ENCODE measurements around the gene ZNF692. TPM values are rescaled to one million over a fixed set of nuclear protein-coding genes. Genes with fewer than 3 reads are reported as not detected.
"Not testable (repeated sequence)": the region's sequence is repeated elsewhere in the genome, so short reads cannot be mapped to it uniquely, and the experiment has no call there.

The ZNF692 gene
- total and polyA plus RNA-seq, 8 donors, result 31.9 to 66.6 (median 57.3) TPM

DNA sequence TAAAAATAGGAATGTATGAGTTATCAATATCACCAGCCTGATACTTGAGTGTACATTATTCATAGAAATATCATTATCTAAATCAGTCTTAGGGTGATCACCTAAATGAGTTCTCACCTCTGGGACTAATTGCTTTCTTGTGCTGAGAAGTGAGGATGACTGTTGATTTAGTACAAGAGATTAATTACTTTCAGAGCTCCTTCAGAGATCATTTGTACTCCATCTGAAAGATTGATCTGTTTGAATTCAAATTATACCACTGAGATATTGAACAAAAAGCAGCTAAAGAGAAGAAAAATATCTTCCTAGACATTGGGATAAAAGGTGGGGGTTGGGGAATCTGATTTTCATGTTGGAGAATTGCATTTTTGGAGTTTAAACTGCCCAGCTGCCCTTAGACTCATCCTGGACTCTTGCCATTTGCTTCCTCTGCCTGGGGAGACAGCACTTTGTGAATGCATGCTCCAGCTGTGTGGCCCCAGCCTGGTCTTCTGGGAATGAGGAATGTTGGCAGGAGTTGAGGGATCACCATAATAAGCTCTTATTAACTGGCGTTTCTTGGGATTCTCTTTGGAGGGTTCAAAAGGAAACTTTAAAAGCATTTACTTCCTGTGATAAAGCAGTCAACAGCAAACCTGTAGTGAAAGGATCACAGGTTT is 27.5 kb upstream of the ZNF692 start:
- Histone ChIP-seq H3K27me3 (no peaks in the 10 kb centered on the region), H3K4me3 (no peak overlapping the region), H3K4me1 (no peaks in the 10 kb centered on the region), H3K27ac (no peak overlapping the region), H3K36me3 (no peaks in the 10 kb centered on the region), H3K9me3 (no peaks in the 10 kb centered on the region)
- ATAC-seq (no peak), DNase-seq (no peak)
- intact Hi-C loops (cut with DNase I), result no loop called here
- TF ChIP-seq, protein P1, sequence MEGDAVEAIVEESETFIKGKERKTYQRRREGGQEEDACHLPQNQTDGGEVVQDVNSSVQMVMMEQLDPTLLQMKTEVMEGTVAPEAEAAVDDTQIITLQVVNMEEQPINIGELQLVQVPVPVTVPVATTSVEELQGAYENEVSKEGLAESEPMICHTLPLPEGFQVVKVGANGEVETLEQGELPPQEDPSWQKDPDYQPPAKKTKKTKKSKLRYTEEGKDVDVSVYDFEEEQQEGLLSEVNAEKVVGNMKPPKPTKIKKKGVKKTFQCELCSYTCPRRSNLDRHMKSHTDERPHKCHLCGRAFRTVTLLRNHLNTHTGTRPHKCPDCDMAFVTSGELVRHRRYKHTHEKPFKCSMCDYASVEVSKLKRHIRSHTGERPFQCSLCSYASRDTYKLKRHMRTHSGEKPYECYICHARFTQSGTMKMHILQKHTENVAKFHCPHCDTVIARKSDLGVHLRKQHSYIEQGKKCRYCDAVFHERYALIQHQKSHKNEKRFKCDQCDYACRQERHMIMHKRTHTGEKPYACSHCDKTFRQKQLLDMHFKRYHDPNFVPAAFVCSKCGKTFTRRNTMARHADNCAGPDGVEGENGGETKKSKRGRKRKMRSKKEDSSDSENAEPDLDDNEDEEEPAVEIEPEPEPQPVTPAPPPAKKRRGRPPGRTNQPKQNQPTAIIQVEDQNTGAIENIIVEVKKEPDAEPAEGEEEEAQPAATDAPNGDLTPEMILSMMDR (IDR thresholded peaks at IDR 0.05), result no peak

DNA sequence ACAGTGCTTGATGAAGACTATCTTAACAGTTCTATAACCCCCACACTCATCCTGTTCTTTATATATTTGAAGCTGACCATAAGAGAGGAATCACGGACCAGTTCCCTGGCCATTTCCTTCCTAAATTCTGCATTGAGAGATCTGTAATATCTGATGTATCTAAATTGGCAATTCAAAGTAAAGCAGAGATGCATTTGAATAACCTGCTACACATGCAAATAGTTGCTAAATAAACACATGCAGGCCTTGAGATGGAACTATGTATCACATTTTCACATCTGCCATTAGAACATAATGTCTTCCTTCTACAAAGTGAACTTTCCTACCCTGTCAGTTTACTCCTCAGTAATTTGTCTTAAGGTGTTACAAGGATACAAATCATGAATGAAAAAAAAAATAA is 26.8 kb upstream of the ZNF692 start:
- no peak overlapping the region for H3K27ac ChIP-seq
- H3K4me3 ChIP-seq, result no peak overlapping the region
- no peaks in the 10 kb centered on the region for H3K4me1 ChIP-seq
- intact Hi-C loops (cut with DNase I), result no loop called here
- TF ChIP-seq, protein P1 (IDR thresholded peaks at IDR 0.05), result no peak
- DNase-seq (no peak), ATAC-seq (no peak)
- H3K9me3 ChIP-seq, result no peaks in the 10 kb centered on the region
- H3K27me3 ChIP-seq, result no peaks in the 10 kb centered on the region
- H3K36me3 ChIP-seq, result no peaks in the 10 kb centered on the region

DNA sequence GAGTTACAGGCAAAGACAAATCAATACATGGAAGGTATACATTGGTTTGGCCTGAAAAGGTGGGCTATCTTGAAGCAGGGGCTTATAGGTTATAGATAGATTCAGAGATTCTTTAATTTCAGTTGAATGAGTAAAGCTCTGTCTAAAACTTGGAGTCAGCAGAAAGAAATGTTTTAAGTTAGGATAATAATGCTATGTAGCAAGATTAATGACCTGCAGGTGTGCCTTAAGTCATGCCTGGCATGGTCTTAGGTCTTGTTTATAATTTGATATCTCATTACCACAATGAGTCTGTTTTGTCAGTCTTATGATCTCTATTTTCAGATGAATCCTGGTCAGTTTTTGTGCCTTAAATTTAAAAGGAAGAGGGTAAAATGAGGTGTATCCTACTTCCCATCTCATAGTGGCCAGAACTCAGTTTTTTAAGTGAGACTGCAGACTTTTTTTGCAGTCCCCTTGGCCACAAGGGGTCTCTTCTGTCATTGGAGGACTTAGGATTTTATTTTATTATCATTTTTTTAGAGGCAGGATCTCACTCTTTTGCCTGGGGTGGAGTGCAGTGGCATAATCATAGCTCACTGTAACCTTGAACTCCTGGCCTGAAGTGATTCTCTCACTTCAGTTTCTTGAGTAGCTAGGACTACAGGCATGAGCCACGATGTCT is 25.9 kb upstream of the ZNF692 start:
- no peak for ATAC-seq
- H3K4me3 ChIP-seq, result no peak overlapping the region
- no peaks in the 10 kb centered on the region for H3K4me1 ChIP-seq
- TF ChIP-seq, protein P1 (IDR thresholded peaks at IDR 0.05), result no peak
- no peak for DNase-seq
- H3K9me3 ChIP-seq, result no peaks in the 10 kb centered on the region
- no peak overlapping the region for H3K27ac ChIP-seq
- H3K36me3 ChIP-seq, result no peaks in the 10 kb centered on the region
- H3K27me3 ChIP-seq, result no peaks in the 10 kb centered on the region
- intact Hi-C loops (cut with DNase I), result no loop called here

DNA sequence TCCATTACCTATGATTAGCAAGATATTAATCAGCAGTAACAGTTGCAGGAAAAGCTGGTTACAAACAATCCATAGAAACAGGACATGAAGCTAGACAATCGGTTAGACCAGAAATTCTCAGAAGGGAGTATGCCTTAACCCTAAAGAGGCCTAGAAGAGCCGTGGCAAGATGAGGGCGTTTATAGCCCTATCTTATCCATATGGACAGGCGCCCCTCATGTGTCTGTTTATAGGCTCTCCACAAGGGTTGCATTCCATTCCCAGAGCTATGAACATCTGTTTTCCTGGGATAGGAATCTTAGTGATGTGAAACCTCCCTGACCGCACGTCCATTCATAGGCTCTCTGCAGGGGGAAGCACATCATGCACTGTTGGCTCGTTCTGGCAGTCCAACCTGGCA is 23.5 kb upstream of the ZNF692 start:
- H3K36me3 ChIP-seq; H3K4me3 ChIP-seq; H3K27me3 ChIP-seq; DNase-seq; H3K4me1 ChIP-seq; intact Hi-C loops (cut with DNase I); H3K27ac ChIP-seq; ATAC-seq; H3K9me3 ChIP-seq: not testable (repeated sequence)

DNA sequence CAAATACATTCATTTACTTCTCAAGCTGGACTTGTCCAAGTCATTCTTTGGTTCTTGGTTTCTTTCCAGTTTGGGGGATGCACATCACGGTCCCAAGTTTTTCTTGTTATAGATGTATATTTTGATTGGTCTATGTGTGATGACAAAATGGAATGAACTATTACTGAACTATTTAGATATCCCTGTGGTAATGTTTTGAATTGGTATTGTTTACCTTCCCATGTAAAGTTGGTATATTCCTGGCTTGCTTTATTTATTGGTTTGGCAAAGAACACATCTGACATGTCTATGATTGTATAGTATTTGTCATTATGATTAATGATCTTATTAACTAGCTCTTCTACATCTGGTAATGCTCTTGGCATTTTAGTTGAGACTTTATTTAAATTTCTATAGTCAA is 22.4 kb upstream of the ZNF692 start:
- TF ChIP-seq, protein P1 (IDR thresholded peaks at IDR 0.05), result no peak

More for the DNA sequence above, 22.4 kb upstream of the ZNF692 start:
- intact Hi-C loops (cut with DNase I), result no loop called here
- H3K9me3 ChIP-seq, result no peaks in the 10 kb centered on the region
- H3K36me3 ChIP-seq, result no peaks in the 10 kb centered on the region
- no peak for ATAC-seq
- no peaks in the 10 kb centered on the region for H3K4me1 ChIP-seq
- H3K4me3 ChIP-seq, result no peak overlapping the region
- H3K27ac ChIP-seq, result no peak overlapping the region
- H3K27me3 ChIP-seq, result no peaks in the 10 kb centered on the region
- no peak for DNase-seq

Measured in left lung (tissue), 10 donors.